Measurements from ENCODE around the gene LITAF. TPM values are rescaled to one million over a fixed set of nuclear protein-coding genes. Genes with fewer than 3 reads are reported as not detected.
A peak's percentile ranks its signal among the peaks of the same experiment; 100 is the strongest.
"Not testable (repeated sequence)": the region's sequence is repeated elsewhere in the genome, so short reads cannot be mapped to it uniquely, and the experiment has no call there.

LITAF gene
- total RNA-seq, 1 donor from 2014 or later, result 281 TPM

DNA sequence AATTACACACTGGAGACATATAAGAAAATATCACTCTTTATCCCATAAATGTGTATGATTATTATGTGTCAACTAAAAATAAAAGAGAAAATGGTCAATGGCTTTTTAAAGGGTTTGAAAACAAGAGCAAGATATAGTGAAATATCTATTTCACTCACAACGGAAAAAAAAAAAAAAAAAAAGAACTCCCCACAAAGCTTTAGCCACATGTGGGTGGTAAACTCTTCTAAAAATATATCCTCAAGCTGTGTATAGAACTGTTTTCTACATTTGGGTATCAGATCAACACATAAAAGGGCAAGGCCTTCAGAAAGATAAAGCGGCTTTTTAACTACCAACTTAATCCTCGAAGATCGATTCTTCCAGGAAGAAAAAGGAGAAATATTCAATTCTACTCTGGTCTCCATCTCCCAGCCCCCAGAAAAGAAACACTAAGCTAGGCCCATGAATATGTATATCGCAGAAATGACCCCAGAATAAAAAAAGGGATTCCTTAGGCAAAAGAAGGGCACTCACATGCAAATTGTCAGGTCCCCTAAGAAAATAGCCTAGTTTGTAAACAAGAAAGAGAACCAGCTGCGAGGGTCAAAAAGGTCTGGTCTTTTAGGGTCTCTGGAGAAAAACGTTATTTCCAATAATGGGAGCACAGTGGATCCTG, 4.4 kb downstream of the LITAF start:
- ATAC-seq (no peak), DNase-seq (no peak)
- Histone ChIP-seq H3K4me3 (peak overlapping the region; percentile 69), H3K9me3 (no peaks in the 10 kb centered on the region), H3K36me3 (peaks cover 6% of the 10 kb centered on the region), H3K27ac (no peak overlapping the region), H3K4me1 (peaks cover 85% of the 10 kb centered on the region), H3K27me3 (ENCODE audit: low read depth) (no peaks in the 10 kb centered on the region)
- TF ChIP-seq, protein P1, sequence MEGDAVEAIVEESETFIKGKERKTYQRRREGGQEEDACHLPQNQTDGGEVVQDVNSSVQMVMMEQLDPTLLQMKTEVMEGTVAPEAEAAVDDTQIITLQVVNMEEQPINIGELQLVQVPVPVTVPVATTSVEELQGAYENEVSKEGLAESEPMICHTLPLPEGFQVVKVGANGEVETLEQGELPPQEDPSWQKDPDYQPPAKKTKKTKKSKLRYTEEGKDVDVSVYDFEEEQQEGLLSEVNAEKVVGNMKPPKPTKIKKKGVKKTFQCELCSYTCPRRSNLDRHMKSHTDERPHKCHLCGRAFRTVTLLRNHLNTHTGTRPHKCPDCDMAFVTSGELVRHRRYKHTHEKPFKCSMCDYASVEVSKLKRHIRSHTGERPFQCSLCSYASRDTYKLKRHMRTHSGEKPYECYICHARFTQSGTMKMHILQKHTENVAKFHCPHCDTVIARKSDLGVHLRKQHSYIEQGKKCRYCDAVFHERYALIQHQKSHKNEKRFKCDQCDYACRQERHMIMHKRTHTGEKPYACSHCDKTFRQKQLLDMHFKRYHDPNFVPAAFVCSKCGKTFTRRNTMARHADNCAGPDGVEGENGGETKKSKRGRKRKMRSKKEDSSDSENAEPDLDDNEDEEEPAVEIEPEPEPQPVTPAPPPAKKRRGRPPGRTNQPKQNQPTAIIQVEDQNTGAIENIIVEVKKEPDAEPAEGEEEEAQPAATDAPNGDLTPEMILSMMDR (IDR thresholded peaks at IDR 0.05), result no peak
- intact Hi-C loops (cut with DNase I), result no loop called here

DNA sequence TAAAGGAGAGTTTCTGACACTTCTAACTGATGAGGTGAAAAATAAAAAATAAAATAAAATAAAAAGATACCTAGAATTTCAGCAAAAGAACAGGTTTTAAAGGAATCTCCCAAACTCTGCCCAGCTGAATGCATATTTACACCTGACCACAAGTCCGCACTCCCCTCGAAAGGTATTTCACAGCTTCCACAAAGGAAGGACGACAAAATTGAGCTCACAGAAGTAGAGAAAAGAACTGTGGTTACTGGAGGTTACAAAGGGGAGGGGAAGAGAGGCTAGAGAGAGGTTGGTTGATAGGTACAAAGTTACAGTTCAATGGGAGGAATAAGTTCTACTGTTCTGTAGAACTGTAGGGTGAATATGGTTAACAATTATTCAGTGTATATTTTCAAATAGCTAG, 5.0 kb downstream of the LITAF start:
- H3K36me3 ChIP-seq, result peaks cover 6% of the 10 kb centered on the region
- TF ChIP-seq, protein P1 (IDR thresholded peaks at IDR 0.05), result no peak
- no peak overlapping the region for H3K27ac ChIP-seq
- peaks cover 90% of the 10 kb centered on the region for H3K4me1 ChIP-seq
- no peak for DNase-seq
- no peak overlapping the region for H3K4me3 ChIP-seq
- H3K9me3 ChIP-seq, result no peaks in the 10 kb centered on the region
- intact Hi-C loops (cut with DNase I), result no loop called here
- no peak for ATAC-seq
- no peaks in the 10 kb centered on the region for H3K27me3 ChIP-seq (ENCODE audit: low read depth)

DNA sequence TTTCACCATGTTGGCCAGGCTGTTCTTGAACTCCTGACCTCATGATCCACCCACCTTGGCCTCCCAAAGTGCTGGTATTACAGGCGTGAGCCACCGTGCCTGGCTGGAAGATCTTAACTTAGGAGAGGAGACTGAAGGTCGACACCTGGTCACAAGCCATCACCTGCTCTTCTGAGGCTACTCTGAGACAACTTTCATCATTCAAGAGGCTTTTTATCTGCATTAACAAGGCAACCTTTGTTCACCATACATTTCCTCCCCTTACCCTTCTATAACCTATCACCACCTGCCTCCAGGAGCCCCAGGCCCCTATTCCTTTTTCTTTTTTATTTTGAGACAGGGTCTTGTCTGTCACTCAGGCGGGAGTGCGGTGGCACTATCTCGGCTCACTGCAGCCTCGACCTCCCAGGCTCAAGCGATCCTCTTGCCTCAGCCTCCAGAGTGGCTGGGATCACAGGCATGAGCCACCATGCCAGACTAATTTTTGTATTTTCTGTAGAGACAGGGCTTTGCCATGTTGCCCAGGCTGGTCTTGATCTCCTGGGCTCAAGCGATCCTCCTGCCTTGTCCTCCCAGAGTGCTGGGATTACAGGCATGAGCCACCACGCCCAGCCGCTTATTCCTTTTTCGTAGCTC, 6.2 kb downstream of the LITAF start:
- ATAC-seq (no peak), DNase-seq (peak; percentile 28)
- Histone ChIP-seq H3K27me3 (ENCODE audit: low read depth) (no peaks in the 10 kb centered on the region), H3K4me3 (no peak overlapping the region), H3K27ac (no peak overlapping the region), H3K36me3 (peaks cover 6% of the 10 kb centered on the region), H3K4me1 (peaks cover 95% of the 10 kb centered on the region), H3K9me3 (no peaks in the 10 kb centered on the region)
- intact Hi-C loops (cut with DNase I), result no loop called here
- TF ChIP-seq, protein P1 (IDR thresholded peaks at IDR 0.05), result no peak

DNA sequence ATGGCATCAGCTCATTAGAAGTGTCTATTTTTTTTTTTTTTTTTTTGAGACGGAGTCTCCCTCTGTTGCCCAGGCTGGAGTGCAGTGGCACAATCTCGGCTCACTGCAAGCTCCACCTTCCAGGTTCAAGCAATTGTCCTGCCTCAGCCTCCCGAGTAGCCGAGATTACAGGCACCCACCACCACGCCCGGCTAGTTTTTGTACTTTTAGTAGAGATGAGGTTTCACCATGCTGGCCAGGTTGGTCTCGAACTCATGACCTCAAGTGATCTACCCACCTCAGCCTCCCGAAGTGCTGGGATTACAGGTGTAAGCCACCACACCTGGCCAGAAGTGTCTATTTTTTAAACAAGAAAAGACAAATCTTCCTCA, 9.4 kb downstream of the LITAF start:
- H3K27me3 ChIP-seq (ENCODE audit: low read depth); H3K27ac ChIP-seq; H3K9me3 ChIP-seq; intact Hi-C loops (cut with DNase I); DNase-seq; ATAC-seq; H3K4me3 ChIP-seq: not testable (repeated sequence)
- peaks cover 13% of the 10 kb centered on the region for H3K36me3 ChIP-seq
- H3K4me1 ChIP-seq, result peaks cover 87% of the 10 kb centered on the region

DNA sequence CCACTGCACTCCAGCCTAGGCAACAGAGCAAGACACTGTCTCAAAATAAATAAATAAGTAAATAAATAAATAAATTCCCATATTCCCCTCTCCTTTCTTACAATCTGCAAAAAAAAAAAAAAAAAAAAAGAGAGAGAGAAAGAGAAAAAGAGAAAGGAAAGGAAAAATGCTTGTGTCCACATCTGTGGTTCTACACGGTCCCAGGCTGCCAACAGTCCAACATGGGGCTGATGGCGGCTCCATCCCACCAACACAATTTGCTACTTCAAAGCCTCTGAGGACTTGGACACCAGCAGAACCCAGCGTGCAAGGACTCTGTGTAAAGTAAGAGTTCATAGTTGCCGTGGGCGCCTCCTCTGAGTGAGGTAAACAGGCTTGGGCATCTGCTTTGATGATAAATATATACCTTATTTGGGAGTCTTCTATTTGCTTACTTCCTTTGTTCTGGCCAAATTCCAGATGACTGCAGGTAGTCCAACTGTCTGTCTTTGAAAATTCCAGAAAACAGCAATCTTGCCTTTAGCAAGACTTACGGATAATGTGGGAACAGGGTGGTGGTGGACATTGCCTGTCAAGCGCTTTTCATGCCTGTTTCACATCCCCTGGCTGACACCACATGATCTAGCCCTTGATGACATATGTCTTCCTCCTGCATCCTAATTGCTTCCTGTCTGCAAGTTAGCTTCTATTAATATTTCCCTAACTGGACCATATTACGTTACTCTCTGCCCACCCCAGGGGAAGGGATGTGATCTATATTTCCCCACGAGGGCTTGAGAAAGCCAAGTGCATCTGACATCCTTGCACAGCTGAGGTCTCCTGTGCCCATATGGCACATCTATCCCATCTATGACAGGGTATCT, 10.1 kb downstream of the LITAF start:
- peak; percentile 63 for ATAC-seq
- no peaks in the 10 kb centered on the region for H3K27me3 ChIP-seq (ENCODE audit: low read depth)
- H3K9me3 ChIP-seq, result no peaks in the 10 kb centered on the region
- H3K4me1 ChIP-seq, result peaks cover 87% of the 10 kb centered on the region
- H3K4me3 ChIP-seq, result no peak overlapping the region
- peak; percentile 22 for DNase-seq
- TF ChIP-seq, protein P1 (IDR thresholded peaks at IDR 0.05), result no peak
- intact Hi-C loops (cut with DNase I), result no loop called here
- no peak overlapping the region for H3K27ac ChIP-seq
- H3K36me3 ChIP-seq, result peaks cover 14% of the 10 kb centered on the region

All from lower lobe of right lung (tissue), 2 donors.